ENCODE measurements around the gene ANKZF1.
"Not testable (repeated sequence)": the region's sequence is repeated elsewhere in the genome, so short reads cannot be mapped to it uniquely, and the experiment has no call there.

Gene ANKZF1

GRCh38 chr2:219230059-219230540, 494 bp downstream of the ANKZF1 start:
- no peak for DNase-seq

GRCh38 chr2:219234331-219234730, 4.7 kb downstream of the ANKZF1 start:
- no peak for DNase-seq

GRCh38 chr2:219243291-219243761, 13.7 kb downstream of the ANKZF1 start:
- DNase-seq = no peak

- no peak for DNase-seq
Measured at GRCh38 chr2:219244789-219245147, 15.2 kb downstream of the ANKZF1 start.

DNA sequence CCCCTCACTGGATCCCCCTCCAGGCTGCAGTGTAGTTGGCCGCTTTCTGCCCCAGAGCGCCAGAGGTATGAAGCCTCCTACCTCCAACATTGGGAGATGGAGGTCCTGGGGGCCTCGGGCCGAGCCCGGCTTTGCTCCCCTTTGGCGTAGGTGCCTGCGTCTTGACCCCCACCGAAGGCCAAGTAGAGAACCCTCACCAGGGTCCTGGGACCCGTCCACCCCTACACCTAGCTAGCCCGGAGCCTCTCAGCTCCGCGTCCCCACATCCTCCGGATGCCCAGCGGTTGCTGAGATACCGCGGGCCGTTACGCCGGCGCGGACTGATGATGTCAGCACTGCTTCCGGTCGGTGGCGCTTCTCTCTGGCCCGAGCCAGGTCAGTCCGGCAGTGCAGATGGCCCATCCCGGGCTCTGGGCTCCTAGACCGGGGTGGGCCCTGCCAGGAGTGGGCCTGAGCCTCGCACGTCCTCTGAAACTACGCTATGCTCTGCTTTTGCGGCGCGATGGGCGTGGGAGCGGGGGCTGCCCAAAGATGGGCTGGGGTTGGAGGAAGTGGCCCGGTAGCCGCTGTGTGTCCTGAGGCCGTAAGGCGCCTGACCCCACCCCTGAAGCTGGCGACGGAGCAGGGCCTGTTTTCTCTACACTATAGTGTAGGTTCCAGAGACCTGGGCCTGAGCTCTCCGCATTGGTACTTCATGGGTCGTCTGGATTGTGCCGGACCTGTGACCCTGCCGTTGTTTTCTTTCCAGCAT, 15.7 kb downstream of the ANKZF1 start, which contains the start of the genes GLB1L and STK16:
GLB1L (minus strand) TSS at position 297 of the 751 bp plus-strand sequence. CDS start 1,871 bp downstream, outside the sequence.
STK16 (plus strand) TSS at position 332 of the 751 bp plus-strand sequence. CDS start 521 bp downstream, outside the sequence.
- DNase-seq = peak; percentile 34

DNA sequence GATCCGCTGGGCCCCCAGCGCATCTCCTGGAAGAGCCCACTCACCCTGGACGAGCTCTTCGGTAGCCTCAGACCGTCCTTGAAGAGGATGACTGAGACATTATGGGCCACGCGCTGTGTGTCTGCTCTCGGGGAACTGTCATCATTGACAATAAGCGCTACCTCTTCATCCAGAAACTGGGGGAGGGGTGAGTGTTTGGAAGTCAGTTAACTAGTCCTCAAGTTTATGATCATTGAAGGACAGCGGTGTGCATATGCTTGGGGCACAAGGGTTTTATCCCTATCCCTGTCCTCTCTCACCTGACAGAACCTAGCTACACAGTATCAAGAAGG, 16.3 kb downstream of the ANKZF1 start:
- DNase-seq = no peak

DNA sequence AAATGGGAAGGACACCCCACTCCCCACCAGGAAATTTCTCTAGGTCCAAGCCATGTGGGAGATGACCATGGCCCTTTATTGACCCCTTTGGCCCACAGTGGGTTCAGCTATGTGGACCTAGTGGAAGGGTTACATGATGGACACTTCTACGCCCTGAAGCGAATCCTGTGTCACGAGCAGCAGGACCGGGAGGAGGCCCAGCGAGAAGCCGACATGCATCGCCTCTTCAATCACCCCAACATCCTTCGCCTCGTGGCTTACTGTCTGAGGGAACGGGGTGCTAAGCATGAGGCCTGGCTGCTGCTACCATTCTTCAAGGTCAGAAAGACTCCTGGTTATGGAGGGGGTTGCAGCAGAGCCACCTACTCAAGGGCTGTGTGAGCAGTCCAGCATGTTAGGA, 17.0 kb downstream of the ANKZF1 start:
- no peak for DNase-seq

GRCh38 chr2:219247678-219248642, 18.4 kb downstream of the ANKZF1 start:
- no peak for DNase-seq

GRCh38 chr2:219248845-219249202, 19.2 kb downstream of the ANKZF1 start:
- DNase-seq = no peak

DNA sequence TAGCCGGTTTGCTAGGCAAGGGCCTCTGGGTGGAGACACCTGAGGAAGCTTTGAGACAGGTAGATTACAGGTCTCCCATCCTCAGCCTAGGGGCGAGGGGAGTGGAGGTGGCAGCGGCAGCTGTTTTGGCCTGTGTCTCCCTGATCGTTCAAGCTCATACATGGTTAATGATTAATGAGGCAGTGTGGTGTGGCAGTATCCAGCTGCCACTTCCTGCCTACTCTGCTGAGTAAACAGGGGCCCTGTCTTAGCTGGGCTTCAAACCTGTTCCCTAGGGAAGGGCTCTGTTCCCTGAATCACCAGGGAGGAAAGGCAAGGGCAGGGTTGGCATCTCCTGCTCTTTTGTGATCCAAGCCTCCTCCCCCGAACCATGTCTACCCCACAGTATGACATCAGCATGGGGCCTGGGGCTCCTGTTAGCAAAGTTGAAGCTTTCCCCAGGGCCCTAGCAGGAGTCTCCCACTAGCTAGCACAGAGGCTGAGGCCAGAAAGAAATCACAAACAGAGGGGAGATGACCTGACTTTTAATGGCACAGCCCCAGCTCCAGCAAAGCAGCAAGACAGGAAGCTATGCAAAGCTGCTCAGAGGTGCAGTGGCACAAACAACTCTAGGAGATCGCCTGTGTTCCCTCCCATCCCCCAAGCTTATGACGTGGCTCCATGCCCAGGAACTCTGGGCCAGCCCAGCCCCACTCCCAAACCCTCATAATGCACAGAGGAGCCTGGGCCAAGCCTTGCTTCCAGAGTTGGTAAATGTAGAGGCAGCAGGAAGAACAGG, 19.8 kb downstream of the ANKZF1 start:
- DNase-seq = peak; percentile 90

GRCh38 chr2:219250049-219250781, 20.6 kb downstream of the ANKZF1 start:
- DNase-seq = no peak

DNA sequence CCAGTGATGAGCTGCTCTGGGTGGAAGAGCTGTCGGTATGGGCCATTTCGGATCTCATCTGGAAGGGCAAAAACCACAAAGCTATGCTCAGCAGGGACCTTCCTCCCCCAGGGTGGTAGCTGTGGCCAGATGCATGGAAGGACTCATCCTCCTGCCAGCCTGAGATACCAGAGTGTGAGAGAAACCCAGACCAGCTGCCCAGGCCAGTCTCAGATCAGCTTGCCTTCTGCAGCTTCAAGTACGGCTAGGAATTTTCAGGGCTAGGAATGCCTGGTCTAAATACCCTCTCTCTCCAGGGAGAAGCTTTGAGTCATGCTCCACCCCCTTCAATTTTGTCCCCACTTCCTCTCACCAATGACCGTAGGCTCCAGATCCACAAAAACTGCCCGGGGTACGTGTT, 22.1 kb downstream of the ANKZF1 start:
- DNase-seq = no peak

- no peak for DNase-seq
Measured at GRCh38 chr2:219252084-219252483, 22.5 kb downstream of the ANKZF1 start.

DNA sequence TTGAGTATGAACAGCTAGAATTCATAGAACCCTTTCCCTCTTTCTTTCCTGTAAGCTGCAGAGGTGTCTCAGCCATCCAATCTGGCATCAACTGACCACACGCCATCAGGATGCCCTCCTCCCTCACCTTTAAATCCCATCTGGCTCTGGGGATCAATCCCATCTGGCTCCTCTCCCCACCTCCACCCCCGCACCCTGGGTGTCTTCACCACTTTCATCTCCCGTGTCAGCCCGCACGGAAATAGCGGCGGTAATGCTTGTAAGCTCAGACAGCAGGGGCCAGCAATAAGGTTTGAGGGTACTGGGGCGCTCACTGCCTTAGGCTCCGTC, 22.9 kb downstream of the ANKZF1 start:
- DNase-seq = peak; percentile 52

GRCh38 chr2:219252900-219253752, 23.5 kb downstream of the ANKZF1 start, which contains the start of gene TUBA4B:
Gene TUBA4B, plus strand, starts transcription at chr2:219253243. Its CDS starts 165 bp downstream, at chr2:219253408.
- DNase-seq = peak; percentile 59

DNA sequence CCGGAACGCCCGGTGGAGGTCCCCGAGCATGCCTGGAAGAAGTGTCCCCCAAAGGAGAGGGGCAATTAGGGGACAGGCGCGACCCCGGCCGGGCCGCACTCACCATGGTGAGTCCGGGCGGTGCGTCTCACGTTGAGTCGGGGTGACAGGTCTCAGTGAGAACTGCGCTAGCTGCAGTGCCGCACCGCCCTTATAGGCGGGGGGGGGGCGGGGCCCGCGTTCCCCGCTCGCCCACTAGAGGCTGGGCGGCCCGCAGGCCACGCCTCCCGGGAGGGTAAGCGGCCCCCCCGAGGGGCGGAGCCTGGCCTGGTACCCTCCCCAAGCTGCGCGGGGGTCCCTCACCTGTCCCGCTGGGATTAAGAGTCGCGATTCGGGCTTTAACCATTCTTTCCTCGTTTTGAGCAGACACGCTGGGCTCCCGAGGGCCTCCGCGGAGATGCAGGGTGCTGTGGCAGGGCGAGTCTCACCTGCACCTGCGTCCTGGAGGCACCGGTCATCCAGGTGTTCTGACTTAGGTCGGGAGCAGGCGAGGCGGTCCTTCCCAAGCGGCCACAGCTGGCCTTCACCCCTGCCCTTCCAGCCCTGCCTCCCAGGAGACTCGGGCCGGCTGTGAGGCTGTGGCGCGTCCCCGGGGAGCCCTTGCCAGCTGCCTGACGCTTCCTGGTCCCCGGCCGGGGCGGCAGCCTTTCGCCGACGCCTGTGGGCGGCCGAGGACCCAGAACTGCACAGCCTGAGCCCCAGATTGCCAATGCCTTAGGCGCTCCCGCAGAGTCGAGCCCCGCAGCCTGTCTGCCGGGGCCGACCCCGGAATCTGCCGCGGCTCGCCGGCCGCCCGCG, 24.4 kb downstream of the ANKZF1 start, which contains the start of gene TUBA4A:
TUBA4A (minus strand) TSS at position 166 of the 837 bp plus-strand sequence; CDS start at position 106, 60 bp downstream.
- peak; percentile 43 for DNase-seq

- no peak for DNase-seq
Measured at GRCh38 chr2:219254590-219255201, 25.1 kb downstream of the ANKZF1 start.

- not testable (repeated sequence) for DNase-seq
Measured at GRCh38 chr2:219258942-219259341, 29.3 kb downstream of the ANKZF1 start.
